Measurements from ENCODE around the gene AURKAIP1.

AURKAIP1 gene

GRCh38 chr1:1356166-1356795, 18.7 kb downstream of the AURKAIP1 start:
- Histone ChIP-seq H3K27ac (ENCODE audit: low read length) (no peak overlapping the region), H3K9ac (ENCODE audit: low read length) (no peak overlapping the region), H3K36me3 (replicated peaks; ENCODE audit: low read depth, low read length) (no peaks in the 10 kb centered on the region), H3K4me3 (ENCODE audit: low read length) (no peak overlapping the region), H2AFZ (ENCODE audit: low read depth, low read length) (no peak overlapping the region), H3K9me3 (ENCODE audit: insufficient read depth, low read length) (no peaks in the 10 kb centered on the region), H3K4me2 (ENCODE audit: low read length) (no peak overlapping the region), H3K27me3 (ENCODE audit: low read depth, low read length) (peaks cover 17% of the 10 kb centered on the region), H3K4me1 (ENCODE audit: low read length) (peaks cover 25% of the 10 kb centered on the region; the same call in 1 of the 2 replicates), H3K79me2 (ENCODE audit: low read length) (no peaks in the 10 kb centered on the region), H4K20me1 (ENCODE audit: insufficient read depth, low read length) (no peaks in the 10 kb centered on the region)
- TF ChIP-seq EZH2phosphoT487 (IDR thresholded peaks at IDR 0.05; ENCODE audit: low read depth) (no peak), CTCF (IDR thresholded peaks at IDR 0.05; ENCODE audit: low read depth, low read length) (no peak)

- TF ChIP-seq EZH2phosphoT487 (IDR thresholded peaks at IDR 0.05; ENCODE audit: low read depth) (no peak), CTCF (IDR thresholded peaks at IDR 0.05; ENCODE audit: low read depth, low read length) (no peak)
- Histone ChIP-seq H3K27me3 (ENCODE audit: low read depth, low read length) (peaks cover 17% of the 10 kb centered on the region), H3K9ac (ENCODE audit: low read length) (no peak overlapping the region), H3K4me3 (ENCODE audit: low read length) (no peak overlapping the region), H2AFZ (ENCODE audit: low read depth, low read length) (no peak overlapping the region), H3K4me1 (ENCODE audit: low read length) (peaks cover 25% of the 10 kb centered on the region; the same call in 1 of the 2 replicates), H4K20me1 (ENCODE audit: insufficient read depth, low read length) (no peaks in the 10 kb centered on the region), H3K9me3 (ENCODE audit: insufficient read depth, low read length) (no peaks in the 10 kb centered on the region), H3K4me2 (ENCODE audit: low read length) (no peak overlapping the region), H3K27ac (ENCODE audit: low read length) (no peak overlapping the region), H3K79me2 (ENCODE audit: low read length) (no peaks in the 10 kb centered on the region), H3K36me3 (replicated peaks; ENCODE audit: low read depth, low read length) (no peaks in the 10 kb centered on the region)
These were observed 19.6 kb downstream of the AURKAIP1 start for GRCh38 chr1:1355416-1355815.

GRCh38 chr1:1354271-1355247, 20.4 kb downstream of the AURKAIP1 start:
- Histone ChIP-seq H3K4me1 (ENCODE audit: low read length) (peaks cover 25% of the 10 kb centered on the region; the same call in 1 of the 2 replicates), H3K4me3 (ENCODE audit: low read length) (no peak overlapping the region)

More at GRCh38 chr1:1354271-1355247, 20.4 kb downstream of the AURKAIP1 start:
- Histone ChIP-seq H3K4me2 (ENCODE audit: low read length) (no peak overlapping the region), H2AFZ (ENCODE audit: low read depth, low read length) (no peak overlapping the region), H3K27ac (ENCODE audit: low read length) (no peak overlapping the region), H3K9ac (ENCODE audit: low read length) (no peak overlapping the region), H3K79me2 (ENCODE audit: low read length) (no peaks in the 10 kb centered on the region), H3K36me3 (replicated peaks; ENCODE audit: low read depth, low read length) (no peaks in the 10 kb centered on the region), H3K27me3 (ENCODE audit: low read depth, low read length) (peaks cover 17% of the 10 kb centered on the region), H4K20me1 (ENCODE audit: insufficient read depth, low read length) (no peaks in the 10 kb centered on the region), H3K9me3 (ENCODE audit: insufficient read depth, low read length) (no peaks in the 10 kb centered on the region)
- TF ChIP-seq CTCF (IDR thresholded peaks at IDR 0.05; ENCODE audit: low read depth, low read length) (no peak), EZH2phosphoT487 (IDR thresholded peaks at IDR 0.05; ENCODE audit: low read depth) (no peak)

Measured in OCI-LY3 (cell line).